Stimulated activated CD4-positive, alpha-beta T cell treated with anti-CD3 and anti-CD28 coated beads, Interleukin-2, amount 100 ng/mL, for 48 hours (primary cell): ENCODE data around the gene CFAP45.
"Not testable (repeated sequence)": the region's sequence is repeated elsewhere in the genome, so short reads cannot be mapped to it uniquely, and the experiment has no call there.

ENCODE experiments used
- DNase-seq, 2 donors: peaks; one replicate each; pipeline ENCODE4 v3.0.0-alpha.2; 2020

The CFAP45 gene

DNA sequence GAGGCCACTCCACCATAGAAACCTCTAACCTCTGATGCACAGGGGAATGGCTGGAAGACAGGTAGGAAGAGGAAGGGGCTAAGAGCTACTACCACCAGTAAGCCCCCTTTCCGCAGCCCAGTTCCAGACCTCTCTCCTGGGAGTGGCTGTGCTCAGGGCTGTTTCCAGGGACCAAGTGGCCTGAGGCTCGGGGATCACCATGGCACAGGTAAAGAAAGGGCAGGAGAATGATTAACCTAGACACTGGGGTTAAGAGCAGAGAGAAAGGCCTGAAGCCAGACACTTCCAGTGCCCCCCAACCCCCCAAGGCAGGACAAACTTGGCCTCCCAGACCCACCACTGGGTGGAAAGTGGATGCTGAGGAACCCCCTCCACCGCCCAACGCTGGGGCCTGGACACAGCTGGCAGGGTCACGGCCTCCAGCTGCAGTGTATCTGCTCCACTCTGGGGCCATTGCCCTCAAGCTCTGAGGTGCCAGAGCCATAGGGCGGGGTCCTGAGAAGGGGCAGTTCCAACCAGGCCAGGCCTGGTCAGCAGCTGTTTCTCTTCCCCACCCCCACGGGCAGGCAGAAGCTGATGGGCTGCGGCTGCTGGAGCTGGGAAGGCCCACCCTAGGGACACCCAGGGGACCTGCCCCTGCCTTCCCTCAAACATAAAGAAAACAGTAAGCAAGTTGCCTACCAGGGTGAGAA, 22.7 kb upstream of the CFAP45 start:
- DNase-seq, result no peak

DNA sequence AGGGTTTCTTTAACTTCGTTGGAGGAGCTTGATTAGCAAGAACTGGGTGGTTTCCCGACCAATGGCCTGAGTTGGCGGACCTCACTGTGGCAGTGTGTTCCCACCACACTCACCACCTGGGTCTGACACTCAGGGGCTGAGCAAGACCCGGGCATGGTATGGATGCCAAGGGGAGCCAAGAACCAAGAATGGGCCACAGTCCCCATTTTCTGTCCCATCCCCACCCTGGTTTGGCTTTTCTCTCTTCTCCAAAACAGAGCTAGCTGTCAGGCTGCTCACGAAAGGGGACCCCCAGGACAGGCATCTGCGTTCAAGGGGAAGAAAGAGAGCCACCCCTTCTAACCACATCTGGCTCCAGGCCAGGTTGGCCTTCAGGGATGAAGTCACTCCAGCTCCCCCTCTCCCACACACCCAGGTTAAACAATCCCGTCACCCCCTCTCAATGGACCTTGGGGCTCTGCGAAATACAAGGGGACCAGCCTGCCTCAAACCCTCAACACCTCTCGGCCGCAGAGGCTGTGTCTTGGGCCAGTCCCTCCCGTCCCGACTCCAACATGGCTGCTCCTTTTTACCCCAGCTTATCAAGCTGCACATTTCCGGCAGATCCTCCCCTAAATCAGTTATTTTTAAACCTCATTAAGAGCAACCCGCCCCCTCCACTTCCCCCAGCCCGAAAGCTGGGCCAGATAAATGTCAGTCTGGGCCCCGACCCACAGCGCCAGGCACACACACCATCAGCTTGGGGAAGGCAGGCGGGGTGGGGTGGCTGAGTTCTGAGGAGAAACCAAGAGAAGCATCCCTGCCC, 21.9 kb upstream of the CFAP45 start:
- no peak for DNase-seq

DNA sequence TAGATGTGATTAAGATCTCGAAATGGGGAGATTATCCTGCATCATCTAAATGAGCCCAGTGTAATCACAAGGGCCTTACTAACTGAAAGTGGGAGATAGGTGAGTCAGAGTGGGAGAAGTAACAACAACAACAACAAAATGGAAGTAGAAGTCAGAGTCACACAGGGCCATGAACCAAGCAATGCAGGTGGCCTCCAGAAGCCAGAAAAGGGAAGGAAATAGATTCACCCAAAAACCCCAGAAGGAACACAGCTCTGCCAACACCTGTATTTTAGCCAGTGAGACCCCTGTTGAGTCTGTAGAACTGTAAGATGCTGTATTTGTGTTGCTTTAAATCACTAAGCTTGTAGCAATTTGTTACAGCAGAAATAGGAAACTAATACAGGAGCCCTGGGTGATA, 21.3 kb upstream of the CFAP45 start:
- DNase-seq, result no peak

DNA sequence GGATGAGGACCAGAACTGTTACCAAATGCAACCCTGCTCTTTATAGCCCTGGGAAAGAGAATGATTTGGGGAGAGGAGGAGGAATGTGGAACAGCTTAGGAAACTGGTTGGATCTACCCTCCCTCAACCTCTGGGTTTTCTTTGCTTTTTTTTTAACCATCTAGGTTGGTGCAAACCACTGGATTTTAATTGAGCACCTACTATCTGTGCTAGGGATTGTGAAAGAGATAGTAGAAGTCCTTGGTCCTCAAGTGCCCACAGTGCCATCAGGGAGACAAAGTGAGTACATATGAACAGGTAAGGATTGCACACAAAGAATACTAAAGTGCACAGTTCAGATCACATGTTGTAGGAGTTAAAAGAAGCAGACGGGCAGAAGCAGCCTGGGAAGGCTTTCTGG, 20.7 kb upstream of the CFAP45 start:
- DNase-seq, result no peak

DNA sequence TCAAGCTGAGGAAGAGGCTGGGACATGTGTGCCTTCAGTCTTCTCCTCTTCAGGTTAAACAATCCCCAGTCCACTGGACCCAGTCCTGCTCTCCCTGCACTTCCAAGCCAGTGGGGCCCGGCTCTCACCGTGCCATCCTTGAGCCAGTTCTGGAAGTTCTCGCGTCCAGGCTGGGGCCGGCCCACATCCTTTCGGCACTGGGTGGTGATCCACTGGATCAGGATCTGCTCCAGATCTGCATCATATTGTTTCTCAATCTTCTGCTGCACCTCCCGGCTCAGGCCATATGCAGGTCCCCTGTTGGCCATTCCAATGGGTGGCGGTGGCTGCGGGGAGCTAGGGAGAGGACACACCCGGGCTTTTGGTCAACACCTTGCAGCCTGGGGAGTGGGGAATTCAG, 20.2 kb upstream of the CFAP45 start:
- DNase-seq, result no peak

DNA sequence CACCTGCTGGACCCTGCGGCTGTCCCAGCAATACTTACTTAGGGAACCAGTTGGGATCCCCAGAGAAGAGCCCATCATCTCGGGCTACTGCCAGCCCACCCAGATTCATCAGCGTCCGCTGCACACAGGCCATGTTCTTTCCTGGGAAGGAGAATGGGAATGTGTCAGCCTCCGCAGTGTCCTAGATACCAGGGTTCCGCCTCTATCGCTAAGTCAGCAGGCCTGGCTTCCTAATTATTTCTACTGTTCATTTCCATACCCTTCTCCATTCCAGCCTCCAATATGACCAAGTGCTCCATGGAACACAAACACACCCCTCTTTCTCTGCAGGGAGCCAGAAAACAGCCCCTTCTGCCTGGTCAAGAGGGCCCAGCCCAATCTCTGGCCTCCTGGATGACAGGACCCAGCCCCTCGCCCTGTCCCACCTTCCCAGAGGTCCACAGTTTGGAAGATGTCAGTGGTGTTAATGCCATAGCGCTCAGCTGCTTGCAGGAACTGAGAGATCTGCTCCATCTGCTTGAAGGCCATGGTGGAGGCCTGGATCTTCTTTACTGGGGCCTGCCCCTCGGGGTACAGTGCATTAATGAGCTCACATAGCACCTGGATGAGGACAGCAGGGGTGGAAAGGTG, 19.4 kb upstream of the CFAP45 start:
- DNase-seq, result no peak

DNA sequence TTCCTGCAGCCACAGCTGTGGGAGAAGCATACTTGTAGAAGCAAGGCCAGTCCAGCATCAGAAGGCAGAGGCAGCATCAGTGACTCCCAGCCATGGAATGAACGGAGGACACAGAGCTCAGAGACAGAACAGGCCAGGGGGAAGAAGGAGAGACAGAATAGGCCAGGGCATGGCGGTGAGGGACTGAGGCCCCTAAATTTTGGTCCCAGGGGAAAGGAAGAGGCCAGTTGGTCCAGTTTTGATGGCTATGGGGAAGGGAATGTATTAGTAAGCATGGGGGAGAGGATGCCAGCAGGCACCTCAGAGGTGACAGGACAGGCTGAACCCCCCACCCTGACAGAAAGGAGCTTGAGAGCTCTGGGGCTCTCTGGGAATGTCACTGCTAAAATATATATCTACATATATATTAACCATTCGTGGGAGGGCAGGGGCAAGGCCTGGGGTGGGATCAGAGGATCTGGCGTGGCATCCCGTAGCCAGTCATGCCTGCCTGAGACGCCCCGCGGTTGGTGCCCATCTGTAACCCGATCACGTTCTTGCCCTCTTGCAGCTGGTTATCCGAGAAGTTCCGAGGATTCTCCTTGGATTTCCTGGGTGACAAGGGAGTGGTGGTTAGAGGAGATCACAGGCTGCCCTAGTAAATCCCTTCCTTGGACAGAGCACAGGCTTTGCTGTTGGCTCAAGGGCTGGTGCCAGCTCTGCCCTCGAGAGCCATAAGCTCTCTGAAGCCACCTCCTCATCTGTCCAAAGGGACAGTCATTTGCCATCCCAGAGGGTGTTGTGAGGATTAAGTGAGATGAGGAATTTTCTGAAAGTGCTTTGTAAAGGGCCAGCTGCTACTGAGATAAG, 18.6 kb upstream of the CFAP45 start:
- DNase-seq, result no peak

DNA sequence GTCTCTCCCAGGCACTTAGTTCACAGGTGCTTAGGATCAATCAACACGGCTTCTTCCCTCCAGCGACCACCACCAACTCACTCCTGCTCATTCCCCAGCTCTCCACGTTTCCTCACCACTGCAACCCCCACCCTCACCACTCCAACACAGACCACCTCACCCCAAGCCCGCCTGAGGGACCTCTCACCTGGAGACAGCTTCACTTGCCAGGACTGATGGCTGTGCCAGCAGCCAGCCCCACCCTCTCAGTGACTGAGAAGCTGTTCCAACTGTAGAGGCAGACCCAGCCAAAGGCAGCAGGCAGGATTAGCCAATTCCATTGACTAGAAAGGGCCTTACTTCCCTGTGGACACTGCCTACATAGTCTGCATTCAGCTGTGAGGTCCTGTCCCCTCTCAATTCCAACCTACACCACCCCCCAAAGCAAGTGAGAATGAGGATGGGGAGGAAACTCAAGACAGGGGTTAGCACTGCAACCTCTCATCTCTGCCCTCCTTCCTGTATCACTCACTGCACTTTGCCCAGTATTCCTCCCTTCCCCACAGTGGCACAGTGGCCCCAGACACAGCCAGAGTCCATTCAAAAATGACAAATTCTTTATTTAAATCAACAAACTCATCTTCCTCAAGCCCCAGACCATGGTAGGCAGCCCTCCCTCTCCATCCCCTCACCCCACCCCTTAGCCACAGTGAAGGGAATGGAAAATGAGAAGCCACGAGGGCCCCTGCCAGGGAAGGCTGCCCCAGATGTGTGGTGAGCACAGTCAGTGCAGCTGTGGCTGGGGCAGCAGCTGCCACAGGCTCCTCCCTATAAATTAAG, 17.8 kb upstream of the CFAP45 start:
- DNase-seq, result no peak

DNA sequence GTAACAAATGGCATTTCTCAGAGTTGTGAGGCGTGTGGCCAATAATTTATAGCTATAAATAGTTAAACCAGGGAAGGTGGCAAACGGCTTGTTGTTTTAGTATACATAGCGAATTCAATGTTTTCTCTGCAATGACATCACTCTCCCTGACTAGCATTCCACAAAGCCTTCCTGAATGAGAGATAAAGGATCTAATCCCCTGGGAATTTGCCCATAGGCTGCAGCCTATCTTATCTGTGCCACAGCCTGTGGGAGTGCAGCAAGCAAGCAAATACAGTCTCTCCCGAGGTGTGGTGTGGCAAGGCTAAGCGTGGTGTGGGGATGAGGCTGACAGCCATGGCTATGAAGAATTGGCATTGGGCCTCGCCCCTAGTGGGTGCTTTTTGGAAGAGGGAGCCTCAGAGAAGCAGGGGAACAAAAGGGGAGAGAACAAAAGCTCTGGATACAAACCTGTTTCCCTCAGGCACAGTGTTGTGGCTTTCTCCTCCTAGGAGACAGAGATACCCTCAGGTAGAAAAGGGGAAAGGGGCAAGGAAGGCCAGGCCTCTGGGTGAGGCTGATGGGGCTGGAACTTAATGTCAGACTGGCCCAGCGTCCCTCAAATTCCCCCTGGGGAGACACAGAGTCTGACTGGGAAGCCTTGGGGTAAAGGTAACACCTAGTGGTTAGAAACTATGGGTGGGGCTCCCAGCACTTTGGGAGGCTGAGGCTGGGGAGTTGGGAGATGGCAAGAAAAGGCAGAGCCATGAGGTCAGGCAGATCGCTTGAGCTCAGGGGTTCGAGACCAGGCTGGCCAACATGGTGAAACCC, 16.5 kb upstream of the CFAP45 start:
- no peak for DNase-seq

DNA sequence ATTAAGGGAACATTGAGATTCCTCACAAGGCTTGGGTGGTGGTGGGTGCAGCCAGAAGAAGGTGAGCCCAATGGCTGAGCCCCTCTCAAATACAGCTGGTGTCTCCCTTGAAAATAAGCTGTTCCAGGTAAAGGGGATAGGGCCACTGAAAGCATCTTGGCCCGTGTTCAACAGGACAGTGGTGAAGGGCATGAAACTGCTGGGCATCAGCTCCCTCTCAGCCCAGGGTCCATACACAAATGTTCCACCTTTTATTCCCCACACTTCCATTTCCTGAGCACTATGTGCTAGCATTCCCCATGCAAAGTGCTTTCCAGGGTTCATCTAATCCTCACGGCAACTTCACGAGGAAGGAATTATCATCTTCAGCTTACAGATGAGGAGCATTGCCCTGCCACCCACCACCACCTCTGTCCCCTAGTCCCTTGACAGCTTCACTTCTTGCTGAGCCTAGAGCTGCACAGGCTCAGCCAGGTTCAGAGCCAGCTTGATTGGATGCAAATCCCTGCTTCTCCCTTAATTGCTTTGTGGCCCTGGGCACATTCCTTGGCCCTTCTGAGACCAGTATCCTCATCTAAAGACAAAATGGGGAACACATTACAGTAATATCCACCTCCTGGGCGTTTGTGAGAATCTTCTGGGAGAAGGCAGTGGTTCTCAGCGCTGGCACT, 15.7 kb upstream of the CFAP45 start:
- no peak for DNase-seq

DNA sequence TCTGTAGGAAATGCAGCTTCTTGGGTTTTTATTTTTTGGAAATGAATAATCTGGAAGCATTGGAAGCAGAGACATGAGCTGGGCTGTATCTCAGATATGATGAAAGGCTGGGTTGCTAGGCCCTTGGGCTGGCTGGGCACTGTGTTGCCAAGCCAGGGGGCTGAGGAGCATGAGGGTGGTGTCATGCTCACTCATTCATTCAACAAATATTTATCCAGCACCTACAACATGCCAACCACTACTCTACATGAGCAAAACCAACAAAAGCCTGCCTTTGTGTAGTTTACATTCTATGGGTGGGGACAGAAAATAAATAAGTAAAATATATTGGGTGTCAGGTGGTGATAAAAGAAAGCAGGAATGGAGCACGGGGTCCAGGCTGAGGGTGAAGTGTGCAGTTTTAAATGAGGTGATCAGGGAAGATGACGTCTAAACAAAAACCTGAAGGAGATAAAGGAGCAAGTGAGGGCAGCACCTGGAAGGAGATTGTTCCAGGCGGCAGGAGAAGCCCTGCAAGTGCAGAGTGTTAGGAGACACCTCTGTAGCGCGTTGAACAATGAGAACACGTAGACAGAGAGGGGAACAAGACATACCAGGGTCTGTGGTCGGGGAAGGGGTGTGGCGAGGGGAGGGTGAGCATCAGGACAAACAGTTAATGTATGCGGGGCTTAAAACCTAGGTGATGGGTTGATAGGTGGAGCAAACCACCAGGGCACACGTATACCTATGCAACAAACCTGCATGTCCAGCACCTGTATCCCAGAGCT, 14.5 kb upstream of the CFAP45 start:
- DNase-seq, result no peak

DNA sequence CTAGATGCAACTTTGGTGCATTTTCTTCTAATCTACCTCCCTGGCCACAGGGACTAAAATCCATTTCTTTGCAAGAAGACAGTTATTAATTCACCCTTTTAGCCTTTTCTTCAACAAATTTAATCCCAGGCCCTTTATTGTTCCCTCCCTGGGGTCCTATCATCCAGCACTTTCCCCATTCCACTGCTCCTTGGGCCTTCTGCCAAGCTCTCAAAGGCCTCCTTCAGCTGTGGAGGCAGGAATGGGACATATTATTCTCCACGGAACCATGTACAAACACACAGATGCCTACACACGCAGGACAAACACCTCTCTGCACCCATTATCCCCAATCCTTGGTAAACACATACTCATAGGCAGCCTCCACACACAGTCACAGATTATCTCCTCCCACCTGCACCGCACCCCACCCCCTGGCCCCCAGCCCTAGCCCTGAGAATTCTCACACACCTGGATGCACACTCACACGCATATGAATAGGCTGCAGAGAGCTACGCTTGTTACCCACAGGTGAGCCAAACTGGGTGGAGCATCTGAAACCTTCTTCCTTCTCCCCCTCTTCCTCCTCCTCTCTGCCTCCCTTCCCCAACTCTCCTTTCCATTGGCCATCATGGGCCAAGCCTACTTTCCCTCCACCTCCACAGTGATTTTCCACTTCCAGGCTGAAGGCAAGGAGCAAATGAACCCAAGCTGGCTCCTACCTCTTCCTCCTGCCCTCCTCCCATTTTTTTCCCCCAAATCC, 13.7 kb upstream of the CFAP45 start:
- no peak for DNase-seq

DNA sequence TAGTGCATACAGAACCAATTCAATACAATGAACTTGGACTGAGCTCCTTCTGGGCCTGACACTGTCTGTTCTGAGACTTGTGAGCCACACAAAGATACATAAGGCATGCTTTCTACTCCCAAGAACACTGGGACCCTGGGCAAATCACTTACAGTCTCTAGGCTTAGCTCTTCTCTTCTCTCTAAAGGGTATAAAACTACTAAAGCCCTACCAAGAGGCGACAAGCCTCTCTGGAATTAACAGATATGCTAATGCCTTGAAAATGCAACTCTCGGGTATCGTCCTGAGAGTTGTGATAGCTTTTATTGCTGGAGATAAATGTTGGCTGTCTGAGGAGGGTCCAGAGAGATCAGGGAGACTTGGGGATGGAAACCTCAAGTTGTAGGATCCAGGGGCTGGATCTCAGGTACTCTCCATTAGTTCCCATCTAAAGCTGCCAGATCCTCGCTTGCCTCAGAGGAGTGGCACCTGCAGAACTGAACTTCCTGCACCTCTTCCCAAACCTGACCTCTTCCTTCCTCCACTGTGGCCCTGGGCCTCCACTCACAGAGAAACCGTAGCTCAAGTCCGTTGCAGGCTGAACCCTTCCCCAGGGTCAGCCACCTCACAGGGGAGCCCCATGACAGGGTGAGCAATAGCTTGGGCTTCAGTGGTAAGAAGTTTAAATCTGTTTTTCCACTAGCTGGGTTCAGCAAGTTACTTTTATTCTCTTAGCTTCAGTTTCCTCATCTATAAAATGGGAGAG, 11.5 kb upstream of the CFAP45 start:
- DNase-seq, result no peak

DNA sequence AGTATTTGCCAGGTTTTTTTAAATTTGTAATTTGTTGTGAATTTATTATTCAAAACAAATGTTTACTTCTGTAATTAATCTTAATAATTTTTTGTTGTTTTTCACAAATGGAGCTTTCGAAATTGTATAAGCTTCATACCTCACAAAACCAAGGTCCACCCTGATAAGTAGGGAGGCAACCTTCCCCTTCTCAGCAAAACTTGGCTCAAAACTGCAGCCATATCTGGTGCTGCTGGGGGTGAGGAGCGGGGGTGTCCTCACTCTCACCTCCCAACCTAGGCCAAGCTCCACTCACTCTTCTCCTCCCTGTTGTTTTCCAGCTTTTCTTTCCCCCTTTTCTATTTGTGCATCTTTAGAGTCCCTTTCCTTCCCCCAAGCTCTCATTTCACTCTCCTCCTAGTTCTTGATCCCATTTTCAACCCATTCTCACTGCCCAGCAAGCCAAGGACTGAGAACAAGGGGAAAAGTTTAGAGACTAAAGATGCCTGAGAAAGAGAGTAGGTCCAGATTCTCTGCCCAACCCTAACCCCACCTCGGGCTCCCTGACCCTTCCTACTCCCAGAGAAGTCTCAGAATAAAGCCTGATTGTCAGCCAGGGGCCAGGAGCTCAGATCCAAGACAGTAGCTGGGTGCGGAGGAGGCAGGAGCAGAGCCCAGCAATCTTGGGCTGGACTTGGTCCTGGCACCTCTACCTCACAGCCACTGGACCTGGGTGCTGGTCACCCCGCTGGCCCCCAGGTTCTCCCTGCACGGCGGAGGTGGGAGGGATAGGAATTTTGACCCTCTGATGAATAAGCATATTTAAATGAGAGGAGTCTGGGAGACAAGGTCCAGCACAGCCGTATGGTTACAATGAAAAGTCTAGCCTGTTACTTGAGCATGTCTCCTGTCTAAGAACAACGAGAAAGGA, 8.3 kb upstream of the CFAP45 start:
- DNase-seq, result no peak

DNA sequence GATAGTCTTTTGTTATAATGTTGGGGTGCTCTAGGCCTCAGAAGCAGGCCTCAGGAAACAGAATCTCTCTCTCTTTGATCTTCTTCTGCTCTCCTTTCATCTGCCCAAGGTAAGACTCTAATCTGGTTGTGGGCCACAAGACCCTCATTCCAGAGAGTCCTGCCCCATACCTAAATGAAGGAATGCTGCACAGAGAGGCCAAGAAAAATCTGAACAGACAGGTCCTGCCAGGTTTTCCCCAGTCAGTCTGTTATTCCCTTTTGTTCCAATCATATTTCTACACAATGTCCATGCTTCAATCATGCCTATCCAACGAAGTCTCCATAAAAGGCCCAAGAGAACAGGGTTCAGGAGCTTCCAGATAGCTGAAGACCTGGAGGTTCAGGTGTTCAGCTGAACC, 7.0 kb upstream of the CFAP45 start:
- DNase-seq, result no peak

DNA sequence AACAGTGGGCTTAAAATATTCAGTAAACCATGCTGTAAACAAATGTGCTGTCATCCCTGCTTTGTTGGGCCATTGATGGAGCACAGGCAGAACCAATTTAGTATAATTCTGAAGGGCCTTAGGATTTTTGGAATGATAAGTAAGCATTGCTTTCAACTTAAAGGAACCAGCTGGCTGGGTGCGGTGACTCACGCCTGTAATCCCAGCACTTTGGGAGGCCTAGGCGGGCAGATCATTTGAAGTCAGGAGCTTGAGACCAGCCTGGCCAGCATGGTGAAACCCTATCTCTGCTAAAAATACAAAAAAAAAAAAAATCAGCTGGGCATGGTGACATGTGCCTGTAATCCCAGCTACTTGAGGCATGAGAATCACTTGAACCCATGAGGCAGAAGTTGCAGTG, 4.1 kb upstream of the CFAP45 start:
- DNase-seq, result not testable (repeated sequence)

DNA sequence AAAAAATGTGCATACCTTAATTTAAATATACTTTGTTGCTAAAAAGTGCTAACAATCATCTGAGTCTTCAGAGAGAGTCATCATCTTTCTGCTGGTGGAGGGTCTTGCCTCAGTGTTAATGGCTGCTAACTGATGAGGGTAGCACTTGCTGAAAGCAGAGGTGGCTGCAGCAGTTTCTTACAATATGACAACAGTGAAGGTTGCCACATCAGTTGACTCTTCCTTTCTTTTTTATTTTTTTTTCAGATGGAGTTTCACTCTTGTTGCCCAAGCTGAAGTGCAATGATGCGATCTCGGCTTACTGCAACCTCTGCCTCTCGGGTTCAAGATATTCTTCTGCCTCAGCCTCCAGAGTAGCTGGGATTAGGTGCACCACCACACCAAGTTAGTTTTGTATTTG, 2.6 kb upstream of the CFAP45 start:
- no peak for DNase-seq
